ENCODE data around the gene GRM8. TPM values are rescaled to one million over a fixed set of nuclear protein-coding genes. Genes with fewer than 3 reads are reported as not detected.

Gene GRM8
- total and polyA plus RNA-seq, 10 of the 15 experiments (the other 5 are each of a cell fraction or from before 2014, with no cell fraction given), result 0.33 to 7.1 (median 0.45) TPM; not detected in 2

DNA sequence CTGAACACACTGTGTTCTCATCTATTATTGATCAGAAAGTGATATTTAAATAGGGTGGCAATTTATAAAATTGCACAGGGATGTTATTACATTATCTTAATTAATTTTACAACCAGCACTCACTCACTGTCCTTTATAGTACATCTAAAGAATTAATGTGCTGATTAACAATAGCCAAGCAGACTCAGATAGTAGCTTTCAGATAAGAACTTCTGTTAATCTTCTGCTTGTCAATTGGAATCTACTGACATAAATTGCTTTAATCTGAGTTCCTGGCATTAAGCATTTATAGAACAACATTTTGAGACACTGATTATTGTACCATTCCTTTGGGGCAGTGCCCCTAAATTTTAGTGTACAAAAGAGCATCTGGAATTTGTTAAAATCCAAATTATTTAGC lies 408.9 kb downstream of the GRM8 start (continued):
- TF ChIP-seq, protein P1, sequence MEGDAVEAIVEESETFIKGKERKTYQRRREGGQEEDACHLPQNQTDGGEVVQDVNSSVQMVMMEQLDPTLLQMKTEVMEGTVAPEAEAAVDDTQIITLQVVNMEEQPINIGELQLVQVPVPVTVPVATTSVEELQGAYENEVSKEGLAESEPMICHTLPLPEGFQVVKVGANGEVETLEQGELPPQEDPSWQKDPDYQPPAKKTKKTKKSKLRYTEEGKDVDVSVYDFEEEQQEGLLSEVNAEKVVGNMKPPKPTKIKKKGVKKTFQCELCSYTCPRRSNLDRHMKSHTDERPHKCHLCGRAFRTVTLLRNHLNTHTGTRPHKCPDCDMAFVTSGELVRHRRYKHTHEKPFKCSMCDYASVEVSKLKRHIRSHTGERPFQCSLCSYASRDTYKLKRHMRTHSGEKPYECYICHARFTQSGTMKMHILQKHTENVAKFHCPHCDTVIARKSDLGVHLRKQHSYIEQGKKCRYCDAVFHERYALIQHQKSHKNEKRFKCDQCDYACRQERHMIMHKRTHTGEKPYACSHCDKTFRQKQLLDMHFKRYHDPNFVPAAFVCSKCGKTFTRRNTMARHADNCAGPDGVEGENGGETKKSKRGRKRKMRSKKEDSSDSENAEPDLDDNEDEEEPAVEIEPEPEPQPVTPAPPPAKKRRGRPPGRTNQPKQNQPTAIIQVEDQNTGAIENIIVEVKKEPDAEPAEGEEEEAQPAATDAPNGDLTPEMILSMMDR (IDR thresholded peaks at IDR 0.05 in 2 of 3, conservative IDR thresholded peaks at IDR 0.05 in 1 of 3; ENCODE audit: control insufficient read depth in 2 of 3, extremely low read depth in 1 of 3, insufficient read depth in 1 of 3, low read depth in 3 of 3, low read length in 3 of 3), result no peak
- TF ChIP-seq KAT2A (conservative IDR thresholded peaks at IDR 0.05; ENCODE audit: control insufficient read depth, low read depth, low read length) (no peak), CHD2 (IDR thresholded peaks at IDR 0.05; ENCODE audit: borderline replicate concordance, low read depth, low read length) (no peak), TCF7 (IDR thresholded peaks at IDR 0.05; ENCODE audit: borderline replicate concordance) (no peak)
- TF ChIP-seq, protein P2, sequence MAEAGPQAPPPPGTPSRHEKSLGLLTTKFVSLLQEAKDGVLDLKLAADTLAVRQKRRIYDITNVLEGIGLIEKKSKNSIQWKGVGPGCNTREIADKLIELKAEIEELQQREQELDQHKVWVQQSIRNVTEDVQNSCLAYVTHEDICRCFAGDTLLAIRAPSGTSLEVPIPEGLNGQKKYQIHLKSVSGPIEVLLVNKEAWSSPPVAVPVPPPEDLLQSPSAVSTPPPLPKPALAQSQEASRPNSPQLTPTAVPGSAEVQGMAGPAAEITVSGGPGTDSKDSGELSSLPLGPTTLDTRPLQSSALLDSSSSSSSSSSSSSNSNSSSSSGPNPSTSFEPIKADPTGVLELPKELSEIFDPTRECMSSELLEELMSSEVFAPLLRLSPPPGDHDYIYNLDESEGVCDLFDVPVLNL (IDR thresholded peaks at IDR 0.05; ENCODE audit: low read depth, low read length), result no peak

DNA sequence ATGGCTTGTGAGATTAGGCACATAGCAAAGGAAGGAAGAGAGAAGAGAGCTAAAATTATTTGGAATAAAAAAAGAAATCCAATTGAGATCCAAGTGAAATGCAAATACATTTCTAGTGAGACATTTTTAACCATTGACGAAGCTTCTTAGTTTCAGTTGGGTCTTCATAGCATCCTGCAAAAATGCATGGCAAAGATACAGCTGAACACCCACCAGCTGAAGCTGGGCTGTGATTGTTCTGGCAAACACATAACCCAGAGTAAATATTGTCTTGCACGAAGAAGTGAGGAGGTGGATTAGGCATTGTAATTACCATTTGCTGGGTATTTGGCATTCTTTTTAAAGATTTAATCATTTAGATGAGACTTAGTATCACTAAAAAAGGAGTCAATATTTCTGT lies 409.4 kb downstream of the GRM8 start:
- H3K4me1 ChIP-seq (ENCODE audit: control insufficient read depth, insufficient read depth, low read length), result no peaks in the 10 kb centered on the region
- no peak overlapping the region for H3K4me3 ChIP-seq
- TF ChIP-seq, protein P1 (IDR thresholded peaks at IDR 0.05 in 2 of 3, conservative IDR thresholded peaks at IDR 0.05 in 1 of 3; ENCODE audit: control insufficient read depth in 2 of 3, extremely low read depth in 1 of 3, insufficient read depth in 1 of 3, low read depth in 3 of 3, low read length in 3 of 3), result no peak
- TF ChIP-seq, protein P3, sequence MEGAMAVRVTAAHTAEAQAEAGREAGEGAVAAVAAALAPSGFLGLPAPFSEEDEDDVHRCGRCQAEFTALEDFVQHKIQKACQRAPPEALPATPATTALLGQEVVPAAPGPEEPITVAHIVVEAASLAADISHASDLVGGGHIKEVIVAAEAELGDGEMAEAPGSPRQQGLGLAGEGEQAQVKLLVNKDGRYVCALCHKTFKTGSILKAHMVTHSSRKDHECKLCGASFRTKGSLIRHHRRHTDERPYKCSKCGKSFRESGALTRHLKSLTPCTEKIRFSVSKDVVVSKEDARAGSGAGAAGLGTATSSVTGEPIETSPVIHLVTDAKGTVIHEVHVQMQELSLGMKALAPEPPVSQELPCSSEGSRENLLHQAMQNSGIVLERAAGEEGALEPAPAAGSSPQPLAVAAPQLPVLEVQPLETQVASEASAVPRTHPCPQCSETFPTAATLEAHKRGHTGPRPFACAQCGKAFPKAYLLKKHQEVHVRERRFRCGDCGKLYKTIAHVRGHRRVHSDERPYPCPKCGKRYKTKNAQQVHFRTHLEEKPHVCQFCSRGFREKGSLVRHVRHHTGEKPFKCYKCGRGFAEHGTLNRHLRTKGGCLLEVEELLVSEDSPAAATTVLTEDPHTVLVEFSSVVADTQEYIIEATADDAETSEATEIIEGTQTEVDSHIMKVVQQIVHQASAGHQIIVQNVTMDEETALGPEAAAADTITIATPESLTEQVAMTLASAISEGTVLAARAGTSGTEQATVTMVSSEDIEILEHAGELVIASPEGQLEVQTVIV (IDR thresholded peaks at IDR 0.05; ENCODE audit: borderline replicate concordance, partially characterized antibody), result no peak
- TF ChIP-seq TBL1XR1 (IDR thresholded peaks at IDR 0.05; ENCODE audit: low read depth, low read length) (no peak), IKZF2 (IDR thresholded peaks at IDR 0.05) (no peak), MEF2A (IDR thresholded peaks at IDR 0.05; ENCODE audit: insufficient read depth, low read depth, low read length) (no peak), EGR1 (IDR thresholded peaks at IDR 0.05; ENCODE audit: borderline replicate concordance in 1 of 2, low read depth in 2 of 2, low read length in 2 of 2) (no peak), NFYB (IDR thresholded peaks at IDR 0.05; ENCODE audit: insufficient read depth, low read depth, low read length) (no peak)
- no peak overlapping the region for H2AFZ ChIP-seq (ENCODE audit: control insufficient read depth, low read depth, low read length)
- ChIA-PET SMC1A (ENCODE audit: uncharacterized antibody, unreplicated experiment) (interaction anchor here (0.7 kb wide), 1 partner anchor 11 kb away, joined by 3 read pairs; no protein-coding TSS in a partner anchor), POLR2A (no interaction called here), CTCF (interaction anchor here (1.3 kb wide), 1 partner anchor 12 kb away, joined by 3 read pairs; no protein-coding TSS in a partner anchor), RAD21 (ENCODE audit: unreplicated experiment) (no interaction called here)
- no peak overlapping the region for H3K4me2 ChIP-seq (ENCODE audit: control insufficient read depth, insufficient read depth)
- FAIRE-seq, result no peak
- ATAC-seq, result no peak
- H3K27me3 ChIP-seq (replicated peaks in 1 of 2; ENCODE audit: control insufficient read depth in 2 of 2, insufficient read depth in 2 of 2, low read length in 1 of 2), result no peaks in the 10 kb centered on the region
- in situ Hi-C loops (cut with MboI) (no loop called here), intact Hi-C loops (cut with micrococcal nuclease; ENCODE audit: unreplicated experiment) (no loop called here)
- H4K20me1 ChIP-seq (ENCODE audit: control insufficient read depth, insufficient read depth), result no peaks in the 10 kb centered on the region
- 46% methylated on average over 2 of the region's 2 CpGs for WGBS (ENCODE audit: insufficient coverage, insufficient replicate concordance, low lambda C conversion rate, missing lambda C conversion rate)
- no peak for DNase-seq (ENCODE audit: low read depth, low spot score)
- BruUV-seq (replicated peaks), result no TSS peak
- no peaks in the 10 kb centered on the region for H3K36me3 ChIP-seq (ENCODE audit: control insufficient read depth in 2 of 2, insufficient read depth in 2 of 2, low read length in 1 of 2)
- H3K9me3 ChIP-seq (replicated peaks; ENCODE audit: control insufficient read depth, insufficient read depth, low read length), result no peaks in the 10 kb centered on the region
- H3K9ac ChIP-seq (ENCODE audit: control insufficient read depth, insufficient read depth, low read length), result no peak overlapping the region
- H3K27ac ChIP-seq (ENCODE audit: control insufficient read depth, insufficient read depth), result no peak overlapping the region
- no peaks in the 10 kb centered on the region for H3K79me2 ChIP-seq (ENCODE audit: control insufficient read depth, insufficient read depth, low read length)

Measured in GM12878 (cell line).